PC-3 (cell line): ENCODE results near the gene FGF1.

Source experiments
- EZH2 ChIP-seq: fragments of 300-600 bp; sonication (generic); IDR thresholded peaks from one replicate; pipeline ENCODE4 v1.6.1; 2017; ENCODE audit warnings: antibody characterized with exemption, mild to moderate bottlenecking, low read length; ENCODE audit not compliant: unreplicated experiment
- TF ChIP-seq, protein P1 (sequence below): fragments of 300-600 bp; sonication (generic); conservative IDR thresholded peaks from 2 replicates; pipeline ENCODE4 v1.5.1; 2017; ENCODE audit warnings: antibody characterized with exemption, low read depth, mild to moderate bottlenecking, low read length

DNA sequence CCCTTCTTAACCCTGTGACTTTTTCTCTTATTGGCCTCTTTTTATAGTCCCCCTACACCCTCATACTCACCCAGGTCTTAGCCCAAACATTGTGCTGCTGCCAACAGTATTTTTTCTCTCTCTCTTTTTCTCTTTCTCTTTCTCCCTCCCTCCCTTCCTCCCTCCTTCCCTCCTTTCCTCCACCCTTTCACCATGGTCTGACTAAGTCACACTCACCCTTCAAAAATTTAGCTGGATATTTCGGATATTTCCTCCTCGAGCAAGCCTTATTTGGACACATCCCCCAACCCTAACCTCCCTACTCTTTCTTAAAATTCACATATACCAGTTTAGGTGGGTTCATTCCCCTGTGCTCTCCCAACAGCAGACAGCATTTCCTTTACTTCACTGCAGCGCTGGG is 64.7 kb downstream of the FGF1 start:
- TF ChIP-seq, protein P1, sequence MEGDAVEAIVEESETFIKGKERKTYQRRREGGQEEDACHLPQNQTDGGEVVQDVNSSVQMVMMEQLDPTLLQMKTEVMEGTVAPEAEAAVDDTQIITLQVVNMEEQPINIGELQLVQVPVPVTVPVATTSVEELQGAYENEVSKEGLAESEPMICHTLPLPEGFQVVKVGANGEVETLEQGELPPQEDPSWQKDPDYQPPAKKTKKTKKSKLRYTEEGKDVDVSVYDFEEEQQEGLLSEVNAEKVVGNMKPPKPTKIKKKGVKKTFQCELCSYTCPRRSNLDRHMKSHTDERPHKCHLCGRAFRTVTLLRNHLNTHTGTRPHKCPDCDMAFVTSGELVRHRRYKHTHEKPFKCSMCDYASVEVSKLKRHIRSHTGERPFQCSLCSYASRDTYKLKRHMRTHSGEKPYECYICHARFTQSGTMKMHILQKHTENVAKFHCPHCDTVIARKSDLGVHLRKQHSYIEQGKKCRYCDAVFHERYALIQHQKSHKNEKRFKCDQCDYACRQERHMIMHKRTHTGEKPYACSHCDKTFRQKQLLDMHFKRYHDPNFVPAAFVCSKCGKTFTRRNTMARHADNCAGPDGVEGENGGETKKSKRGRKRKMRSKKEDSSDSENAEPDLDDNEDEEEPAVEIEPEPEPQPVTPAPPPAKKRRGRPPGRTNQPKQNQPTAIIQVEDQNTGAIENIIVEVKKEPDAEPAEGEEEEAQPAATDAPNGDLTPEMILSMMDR = no peak
- no peak for TF ChIP-seq EZH2
